NCI-H2107 treated with DMSO at 0.1 percent for 48 hours (cell line): ENCODE results near the gene SMARCD3.

ENCODE experiments used
- DNase-seq: peaks from one replicate; lab custom pipeline; 2025; ENCODE audit not compliant: unreplicated experiment; lab: John Stamatoyannopoulos, UW

SMARCD3 gene

GRCh38 chr7:151273651-151274390 is 25.3 kb upstream of the SMARCD3 start:
- DNase-seq: no peak

- DNase-seq: no peak
These were observed 24.4 kb upstream of the SMARCD3 start for GRCh38 chr7:151272877-151273276.

GRCh38 chr7:151272405-151272804 is 23.9 kb upstream of the SMARCD3 start:
- DNase-seq: no peak

GRCh38 chr7:151271699-151272355 is 23.3 kb upstream of the SMARCD3 start:
- DNase-seq: no peak

- no peak for DNase-seq
These were observed 21.0 kb upstream of the SMARCD3 start for GRCh38 chr7:151269511-151269910.

- no peak for DNase-seq
These were observed 16.9 kb upstream of the SMARCD3 start for GRCh38 chr7:151265351-151265931.

GRCh38 chr7:151264615-151265014 is 16.1 kb upstream of the SMARCD3 start:
- no peak for DNase-seq

GRCh38 chr7:151261529-151261928 is 13.0 kb upstream of the SMARCD3 start:
- no peak for DNase-seq

- DNase-seq: no peak
These were observed 12.4 kb upstream of the SMARCD3 start for GRCh38 chr7:151260883-151261282.

GRCh38 chr7:151260471-151260870 is 12.0 kb upstream of the SMARCD3 start:
- no peak for DNase-seq

- DNase-seq: no peak
These were observed 9.5 kb upstream of the SMARCD3 start for GRCh38 chr7:151257990-151258389.

- DNase-seq: no peak
These were observed 8.0 kb upstream of the SMARCD3 start for GRCh38 chr7:151256410-151257045.

GRCh38 chr7:151255390-151255789 is 6.9 kb upstream of the SMARCD3 start:
- no peak for DNase-seq

- DNase-seq: no peak
These were observed 6.4 kb upstream of the SMARCD3 start for GRCh38 chr7:151254851-151255250.

- DNase-seq: no peak
These were observed 5.8 kb upstream of the SMARCD3 start for GRCh38 chr7:151254316-151254715.

- no peak for DNase-seq
These were observed 4.6 kb upstream of the SMARCD3 start for GRCh38 chr7:151252961-151253711.

GRCh38 chr7:151252561-151252835 is 4.0 kb upstream of the SMARCD3 start:
- no peak for DNase-seq

GRCh38 chr7:151251689-151252560 is 3.4 kb upstream of the SMARCD3 start:
- DNase-seq: peak; percentile 26

GRCh38 chr7:151251328-151251688 is 2.8 kb upstream of the SMARCD3 start:
- no peak for DNase-seq
